Activated CD8-positive, alpha-beta memory T cell treated with anti-CD3 and anti-CD28 coated beads for 1 hour (primary cell): ENCODE measurements around the gene ZNF497.
A peak's percentile ranks its signal among the peaks of the same experiment; 100 is the strongest.
"Not testable (repeated sequence)": the region's sequence is repeated elsewhere in the genome, so short reads cannot be mapped to it uniquely, and the experiment has no call there.

Experiments
- DNase-seq, 2 donors: peaks; one replicate each; pipeline ENCODE4 v3.0.0-alpha.2; 2020; ENCODE audit warnings: low read depth in 1 of 2; ENCODE audit errors: extremely low read depth in 1 of 2

Gene ZNF497

GRCh38 chr19:58318297-58318696 is 44.3 kb downstream of the ZNF497 start:
- no peak for DNase-seq

DNA sequence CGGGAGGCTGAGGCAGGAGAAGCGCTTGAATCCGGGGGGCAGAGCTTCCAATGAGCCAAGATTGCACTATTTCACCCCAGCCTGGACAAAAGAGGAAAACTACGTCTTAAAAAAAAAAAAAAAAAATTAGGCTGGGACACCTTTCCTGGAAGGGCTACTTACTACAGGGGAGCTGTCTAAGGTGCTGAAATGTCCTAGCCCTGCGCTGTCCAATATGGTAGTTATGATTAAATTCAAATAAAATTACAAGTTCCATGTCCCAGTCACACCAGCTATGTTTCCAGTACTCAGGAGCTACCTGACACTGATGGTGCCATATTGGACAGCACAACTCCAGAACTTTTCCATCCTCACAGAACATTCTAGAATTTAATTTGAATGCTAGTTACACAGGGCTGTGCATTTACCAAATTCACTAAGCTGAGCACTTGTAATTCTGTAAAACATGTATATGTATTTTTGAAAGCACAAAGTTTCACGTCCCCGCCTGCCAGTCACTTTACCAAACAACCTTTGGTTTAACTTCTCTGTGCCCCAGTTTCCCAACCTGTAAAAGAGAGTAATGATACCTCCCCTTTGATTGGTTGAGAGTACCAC is 45.0 kb downstream of the ZNF497 start:
- DNase-seq, result no peak

DNA sequence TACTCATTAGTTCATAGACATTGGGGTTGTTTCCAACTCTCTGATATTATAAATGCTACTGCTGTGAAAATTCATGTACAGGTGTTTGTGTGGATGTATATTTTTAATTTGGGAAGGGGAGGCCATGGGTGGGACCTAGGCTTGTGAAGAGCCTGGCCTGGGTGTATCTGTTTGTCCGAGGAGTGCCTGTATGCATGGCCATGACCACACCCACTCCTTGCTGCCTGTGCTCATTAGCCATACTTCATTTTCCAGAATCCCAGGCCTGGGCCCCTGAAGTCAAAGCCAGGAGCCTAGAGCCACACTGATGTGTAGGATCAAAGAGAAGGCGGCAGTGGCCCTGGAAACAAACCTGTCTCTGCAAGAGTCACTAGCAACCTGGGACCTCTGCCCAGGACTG is 47.0 kb downstream of the ZNF497 start:
- no peak for DNase-seq

- no peak for DNase-seq
Observed at GRCh38 chr19:58311345-58311865, 51.1 kb downstream of the ZNF497 start.

DNA sequence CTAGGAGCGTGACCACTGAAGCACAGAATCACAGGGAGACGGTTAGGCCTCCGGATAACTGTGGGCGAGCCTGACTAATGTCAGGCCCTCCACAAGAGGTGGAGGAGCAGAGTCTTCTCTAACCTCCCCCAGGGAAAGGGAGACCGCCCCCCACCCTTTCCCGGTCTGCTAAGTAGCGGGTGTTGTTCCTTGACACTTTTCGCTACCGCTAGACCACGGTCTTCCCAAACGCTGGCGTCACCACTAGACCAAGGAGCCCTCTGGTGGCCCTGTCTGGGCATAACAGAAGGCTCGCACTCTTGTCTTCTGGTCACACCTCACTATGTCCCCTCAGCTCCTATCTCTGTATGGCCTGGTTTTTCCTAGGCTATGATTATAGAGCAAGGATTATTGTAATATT is 51.9 kb downstream of the ZNF497 start:
- DNase-seq, result not testable (repeated sequence)

DNA sequence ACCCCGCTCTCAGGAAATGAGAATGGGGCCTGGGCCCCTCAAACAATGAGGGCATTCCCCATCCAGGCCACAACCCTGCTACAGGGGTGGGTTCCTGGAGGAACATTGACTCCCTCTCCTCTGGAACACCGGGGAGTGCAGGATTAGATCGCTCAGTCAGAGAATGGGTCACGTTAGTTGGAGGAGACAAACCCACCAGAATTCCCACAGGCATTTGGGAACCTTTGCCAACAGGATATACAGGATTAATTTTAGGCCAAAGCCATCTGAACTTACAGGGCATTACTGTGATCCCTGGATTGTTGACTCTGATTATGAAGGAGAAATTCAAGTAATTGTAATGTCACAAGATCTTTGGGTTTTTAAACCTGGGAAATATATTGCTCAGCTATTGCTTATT is 54.8 kb downstream of the ZNF497 start:
- DNase-seq, result no peak

DNA sequence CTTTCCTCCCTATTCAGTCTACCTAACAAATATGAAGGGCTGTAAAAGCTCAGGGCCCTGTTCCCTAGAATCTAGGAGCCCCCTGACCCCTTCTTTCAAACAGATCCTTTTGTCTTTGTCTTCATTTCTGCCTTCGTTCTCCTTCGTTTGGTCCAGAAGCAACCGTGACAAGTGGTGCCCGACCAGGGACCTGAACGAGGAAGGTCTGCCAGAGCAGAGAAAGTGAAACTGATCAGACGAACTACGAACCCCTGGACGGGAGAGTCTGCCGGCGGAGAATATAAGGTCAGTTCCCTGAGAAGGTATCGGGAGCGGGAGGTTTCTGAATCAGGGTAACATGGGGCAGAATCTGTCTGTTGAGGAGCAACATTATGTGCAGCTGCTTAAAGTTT is 56.6 kb downstream of the ZNF497 start:
- no peak for DNase-seq

DNA sequence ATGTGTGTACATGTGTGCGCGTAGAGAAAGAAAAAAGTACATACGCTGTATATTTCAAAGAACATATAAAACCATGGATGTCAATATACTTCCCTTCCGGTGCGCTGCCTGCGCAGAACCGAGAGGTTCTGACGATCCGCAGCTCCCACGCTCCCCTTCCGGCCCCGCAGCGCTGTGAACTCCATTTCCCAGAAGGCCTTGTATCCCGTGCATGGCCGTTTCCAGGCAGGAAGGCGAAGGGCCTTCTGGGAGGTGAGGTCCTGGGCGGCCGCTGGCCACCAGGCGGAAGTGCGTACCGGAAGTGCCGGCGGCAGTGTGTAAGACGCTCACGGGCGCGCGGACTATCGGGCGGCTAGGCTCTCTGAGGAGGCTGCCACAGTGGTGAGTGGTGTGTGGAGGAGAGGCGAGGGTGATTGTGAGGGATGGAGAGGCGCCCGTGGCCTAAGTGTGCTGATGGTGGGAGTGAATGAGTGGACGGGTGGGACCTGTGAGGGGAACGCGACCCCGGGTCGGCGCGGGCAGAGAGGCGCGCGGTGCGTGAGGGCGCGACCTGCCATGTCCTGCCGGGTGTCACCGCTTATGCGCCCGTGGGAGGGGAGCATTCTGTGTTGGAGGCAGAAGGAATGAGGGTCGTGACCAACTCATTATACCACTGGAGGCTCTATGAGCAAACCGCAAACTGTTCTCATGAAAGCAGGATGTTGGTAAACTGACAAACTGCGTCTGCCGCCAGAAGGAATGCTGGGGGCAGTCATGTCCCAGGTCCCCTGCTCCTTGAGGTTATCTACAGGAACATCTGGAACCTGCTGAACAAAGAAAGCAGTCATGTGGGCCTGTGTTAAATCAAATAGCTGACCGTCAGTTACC is 57.3 kb downstream of the ZNF497 start, which contains the start of gene ERVK3-1:
ERVK3-1 (plus strand) TSS at position 313 of the 867 bp plus-strand sequence. CDS start 6,792 bp downstream, outside the sequence.
- DNase-seq, result peak; percentile 84 to 88

DNA sequence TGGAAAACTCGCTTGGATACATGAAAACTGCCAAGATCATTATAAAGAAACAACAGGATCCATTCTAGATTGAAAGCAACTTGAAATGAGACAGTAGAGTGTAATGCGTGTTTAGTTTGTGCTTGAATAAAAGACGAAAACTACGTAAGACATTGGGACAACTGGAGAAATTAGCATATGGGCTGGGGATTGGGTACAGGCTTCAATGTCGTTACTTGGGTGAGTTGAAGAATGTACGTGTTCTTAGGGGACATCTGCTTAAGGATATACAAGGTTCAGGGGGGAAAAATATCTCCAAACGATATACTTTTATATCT is 57.8 kb downstream of the ZNF497 start:
- no peak for DNase-seq
